ENCODE results near the gene SIL1.
"Not testable (repeated sequence)": the region's sequence is repeated elsewhere in the genome, so short reads cannot be mapped to it uniquely, and the experiment has no call there.

Gene SIL1

DNA sequence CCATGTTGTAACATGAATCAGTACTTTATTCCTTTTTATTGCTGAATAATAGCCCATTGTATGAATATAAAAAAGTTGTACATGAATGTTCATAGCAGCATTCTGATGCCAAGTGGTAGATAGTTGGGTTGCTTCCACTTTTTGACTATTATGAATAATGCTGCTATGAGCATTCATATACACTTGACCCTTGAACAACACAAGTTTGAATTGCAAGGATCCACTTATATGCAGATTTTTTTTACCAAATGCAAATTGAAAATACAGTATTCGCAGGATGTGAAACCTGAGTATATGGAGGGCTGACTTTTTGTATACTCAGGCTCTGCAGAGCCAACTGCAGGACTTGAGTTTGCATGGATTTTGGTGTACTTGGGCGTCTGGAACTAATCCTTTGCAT is 14.7 kb upstream of the SIL1 start:
- Mint-ChIP-seq H3K27ac (no peak overlapping the region), H3K36me3 (no peaks in the 10 kb centered on the region), H3K27me3 (no peaks in the 10 kb centered on the region), H3K4me3 (no peak overlapping the region), H3K4me1 (peaks cover 4% of the 10 kb centered on the region), H3K9me3 (no peaks in the 10 kb centered on the region)

DNA sequence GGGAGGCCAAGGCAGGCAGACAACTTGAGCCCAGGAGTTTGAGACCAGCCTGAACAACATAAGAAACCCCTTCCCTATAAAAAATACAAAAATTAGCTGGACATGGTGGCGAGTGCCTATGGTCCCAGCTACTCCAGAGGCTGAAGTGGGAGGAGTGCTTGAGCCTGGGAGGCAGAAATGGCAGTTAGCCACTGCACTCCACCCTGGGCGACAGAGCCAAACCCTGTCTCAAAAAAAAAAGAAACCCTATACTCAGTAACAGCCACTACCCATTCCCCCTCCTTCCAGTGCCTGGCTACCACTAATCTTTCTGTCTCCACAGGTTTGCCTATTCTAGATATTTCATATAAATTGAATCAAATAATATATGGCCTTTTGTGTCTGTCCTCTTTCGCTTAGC is 14.3 kb upstream of the SIL1 start:
- H3K36me3 Mint-ChIP-seq, result no peaks in the 10 kb centered on the region
- no peaks in the 10 kb centered on the region for H3K27me3 Mint-ChIP-seq
- H3K4me1 Mint-ChIP-seq, result peaks cover 4% of the 10 kb centered on the region
- no peak overlapping the region for H3K4me3 Mint-ChIP-seq
- no peaks in the 10 kb centered on the region for H3K9me3 Mint-ChIP-seq
- H3K27ac Mint-ChIP-seq, result no peak overlapping the region

DNA sequence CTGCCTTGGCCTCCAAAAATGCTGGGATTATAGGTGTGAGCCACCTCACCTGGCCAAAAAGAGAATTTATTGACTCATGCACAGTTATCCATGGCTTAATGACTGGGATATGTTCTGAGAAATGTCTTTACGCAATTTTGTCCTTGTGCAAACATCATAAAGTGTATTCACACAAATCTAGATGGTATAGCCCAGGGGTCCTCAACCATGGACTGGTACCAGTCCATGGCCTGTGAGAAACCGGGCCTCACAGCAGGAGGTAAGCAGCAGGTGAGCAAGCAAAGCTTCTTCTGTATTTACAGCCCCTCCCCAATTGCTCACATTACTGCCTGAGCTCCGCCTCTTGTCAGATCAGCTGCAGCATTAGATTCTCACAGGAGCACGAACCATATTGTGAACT is 12.4 kb upstream of the SIL1 start:
- no peak overlapping the region for H3K4me3 Mint-ChIP-seq
- H3K27ac Mint-ChIP-seq, result no peak overlapping the region
- peaks cover 4% of the 10 kb centered on the region for H3K4me1 Mint-ChIP-seq
- H3K9me3 Mint-ChIP-seq, result no peaks in the 10 kb centered on the region
- H3K36me3 Mint-ChIP-seq, result no peaks in the 10 kb centered on the region
- no peaks in the 10 kb centered on the region for H3K27me3 Mint-ChIP-seq

DNA sequence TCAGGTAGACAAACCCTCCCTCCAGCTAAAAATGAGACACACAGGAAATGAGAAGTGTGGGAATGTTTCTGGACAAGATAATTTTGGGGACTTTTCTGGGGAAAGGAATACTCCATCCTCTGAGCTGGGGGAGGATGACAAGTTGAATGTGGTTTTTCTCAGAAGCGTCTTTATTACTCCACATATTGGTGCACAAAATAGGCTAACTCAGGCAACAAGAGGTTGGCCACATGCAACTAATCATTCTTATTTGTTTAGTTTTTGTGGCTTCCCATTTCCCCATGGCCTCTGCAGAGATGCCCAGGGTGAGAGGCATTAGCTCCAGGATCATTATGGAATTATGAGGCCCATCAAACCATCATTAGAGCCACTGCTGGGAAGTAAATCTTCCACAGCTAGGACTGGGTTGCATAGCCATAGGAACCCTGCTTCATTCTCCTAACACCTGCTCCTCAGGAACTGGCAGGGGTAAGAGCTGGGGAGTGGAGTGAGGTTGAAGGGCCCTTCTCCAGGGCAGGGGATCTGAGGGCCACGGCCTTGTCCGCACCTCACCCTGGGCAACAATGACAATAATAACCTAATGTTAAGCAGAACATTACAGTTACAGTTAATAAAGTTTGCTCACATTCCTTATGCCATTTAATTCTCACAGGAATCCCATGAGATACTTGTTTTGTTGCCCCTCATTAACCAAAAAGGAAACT is 9.3 kb upstream of the SIL1 start:
- Mint-ChIP-seq H3K4me3 (no peak overlapping the region), H3K27me3 (peaks cover 1% of the 10 kb centered on the region), H3K4me1 (no peaks in the 10 kb centered on the region), H3K27ac (no peak overlapping the region), H3K36me3 (no peaks in the 10 kb centered on the region), H3K9me3 (no peaks in the 10 kb centered on the region)

DNA sequence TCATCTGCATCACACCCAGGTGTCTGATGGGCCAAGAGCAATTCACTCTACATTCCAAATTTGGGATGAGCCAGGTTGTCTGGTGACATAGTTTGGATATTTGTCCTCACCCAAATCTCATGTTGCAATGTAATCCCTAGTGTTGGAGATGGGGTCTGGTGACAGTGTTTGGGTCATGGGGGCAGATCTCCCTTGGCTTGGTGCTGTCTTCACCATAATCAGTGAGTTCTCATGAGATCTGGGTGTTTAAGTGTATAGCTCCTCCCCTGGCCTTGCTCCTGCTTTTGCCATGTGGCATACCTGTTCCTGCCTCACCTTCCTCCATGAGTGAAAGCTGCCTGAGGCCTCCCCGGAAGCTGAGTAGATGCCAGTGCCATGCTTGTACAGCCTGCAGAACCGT is 7.4 kb upstream of the SIL1 start:
- H3K27me3 Mint-ChIP-seq, result peaks cover 1% of the 10 kb centered on the region
- H3K36me3 Mint-ChIP-seq, result no peaks in the 10 kb centered on the region
- no peak overlapping the region for H3K27ac Mint-ChIP-seq
- H3K4me3 Mint-ChIP-seq, result no peak overlapping the region
- no peaks in the 10 kb centered on the region for H3K9me3 Mint-ChIP-seq
- no peaks in the 10 kb centered on the region for H3K4me1 Mint-ChIP-seq

DNA sequence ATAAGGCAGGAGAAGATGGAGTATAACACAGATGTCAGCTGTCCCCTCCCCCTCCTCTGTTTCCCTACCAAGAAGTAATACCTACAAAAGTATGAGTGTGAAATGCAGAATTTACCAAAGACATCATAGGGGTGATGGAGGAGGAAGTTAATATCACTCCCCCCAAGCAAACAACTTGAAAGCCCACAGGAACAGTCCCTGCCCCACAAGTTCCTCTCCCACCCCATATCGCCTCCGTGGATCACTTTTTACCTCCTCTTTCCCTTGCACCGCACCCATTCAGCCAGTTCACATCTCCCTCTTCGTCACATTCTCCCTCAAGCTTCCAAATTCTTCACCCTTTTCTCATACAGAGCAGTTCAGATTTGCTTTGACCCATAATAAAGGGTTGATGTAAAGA is 7.0 kb upstream of the SIL1 start:
- no peaks in the 10 kb centered on the region for H3K36me3 Mint-ChIP-seq
- H3K27me3 Mint-ChIP-seq, result peaks cover 1% of the 10 kb centered on the region
- no peaks in the 10 kb centered on the region for H3K9me3 Mint-ChIP-seq
- no peak overlapping the region for H3K27ac Mint-ChIP-seq
- H3K4me3 Mint-ChIP-seq, result no peak overlapping the region
- no peaks in the 10 kb centered on the region for H3K4me1 Mint-ChIP-seq

DNA sequence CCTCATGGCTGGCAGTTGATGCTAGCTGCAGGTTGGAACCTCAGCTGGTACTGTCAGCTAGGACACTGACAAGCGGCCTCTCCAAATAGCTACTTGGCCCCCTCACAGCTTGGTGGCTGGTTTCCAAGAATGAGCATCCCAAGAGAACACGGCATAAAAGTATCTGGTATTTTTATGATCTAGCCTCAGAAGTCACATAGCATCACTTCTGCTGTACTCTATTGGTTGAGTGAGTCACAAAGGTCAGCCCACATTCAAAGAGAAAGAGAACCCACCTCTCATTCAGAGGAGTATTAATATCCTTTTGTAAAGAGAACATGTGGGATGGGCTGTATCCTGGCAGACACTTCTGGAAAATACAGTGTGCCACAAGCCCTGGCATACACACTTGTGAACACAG is 6.0 kb upstream of the SIL1 start:
- no peaks in the 10 kb centered on the region for H3K36me3 Mint-ChIP-seq
- H3K27me3 Mint-ChIP-seq, result peaks cover 1% of the 10 kb centered on the region
- no peaks in the 10 kb centered on the region for H3K4me1 Mint-ChIP-seq
- no peak overlapping the region for H3K27ac Mint-ChIP-seq
- no peaks in the 10 kb centered on the region for H3K9me3 Mint-ChIP-seq
- H3K4me3 Mint-ChIP-seq, result no peak overlapping the region

DNA sequence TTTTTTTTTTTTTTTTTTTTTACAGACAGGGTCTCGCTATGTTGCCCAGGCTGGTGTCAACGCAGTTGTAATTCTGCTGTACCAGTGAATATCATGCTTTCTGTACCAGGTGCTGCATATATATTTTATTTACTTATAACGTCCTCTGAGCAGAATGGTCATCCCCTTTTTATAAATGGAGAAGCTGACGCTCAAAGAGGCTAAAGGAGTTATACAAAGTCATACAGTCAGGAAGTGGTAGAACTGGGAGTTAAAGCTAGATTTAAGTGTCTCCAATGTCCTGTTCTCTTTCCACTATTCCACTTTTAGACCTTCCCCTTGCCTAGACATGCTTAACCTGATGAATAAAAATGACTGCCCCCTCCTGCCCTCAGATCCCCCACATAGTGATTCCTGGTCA is 1.2 kb upstream of the SIL1 start:
- H3K27ac Mint-ChIP-seq, result no peak overlapping the region
- peaks cover 1% of the 10 kb centered on the region for H3K36me3 Mint-ChIP-seq
- H3K9me3 Mint-ChIP-seq, result no peaks in the 10 kb centered on the region
- no peak overlapping the region for H3K4me3 Mint-ChIP-seq
- peaks cover 25% of the 10 kb centered on the region for H3K4me1 Mint-ChIP-seq
- no peaks in the 10 kb centered on the region for H3K27me3 Mint-ChIP-seq

DNA sequence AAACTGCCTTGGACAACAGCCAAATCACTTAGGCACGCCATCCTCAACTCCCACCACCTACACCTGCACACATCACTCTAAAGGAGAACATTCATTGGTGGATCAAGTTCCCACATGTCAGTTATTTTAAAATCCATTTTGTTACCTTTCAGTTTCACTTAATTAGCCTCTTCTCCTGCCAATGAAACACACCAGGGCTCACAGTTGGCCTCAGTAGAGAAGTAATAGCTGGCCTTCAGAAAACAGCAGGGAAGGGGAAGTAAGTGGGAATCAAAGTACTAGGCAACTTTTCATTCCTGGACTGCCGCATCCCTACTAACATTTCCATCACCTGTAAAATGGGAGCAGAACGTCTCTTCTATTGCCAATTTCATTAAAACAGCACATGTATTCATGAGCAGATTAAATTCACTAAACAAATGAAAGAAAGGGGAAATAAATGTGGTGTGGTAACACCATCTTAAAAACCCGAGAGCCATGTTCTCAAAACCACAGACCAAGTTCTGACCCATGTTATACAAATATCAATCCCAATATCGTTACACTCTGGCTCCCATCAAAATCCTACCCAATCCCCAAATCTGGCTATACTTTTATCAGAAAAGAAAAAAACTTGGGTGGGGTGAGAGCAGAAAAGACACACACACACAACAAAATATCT is 1.7 kb downstream of the SIL1 start:
- H3K9me3 Mint-ChIP-seq, result no peaks in the 10 kb centered on the region
- H3K27ac Mint-ChIP-seq, result peak overlapping the region; percentile 4
- H3K4me1 Mint-ChIP-seq, result peaks cover 33% of the 10 kb centered on the region
- peak overlapping the region; percentile 95 for H3K4me3 Mint-ChIP-seq
- H3K36me3 Mint-ChIP-seq, result peaks cover 8% of the 10 kb centered on the region
- no peaks in the 10 kb centered on the region for H3K27me3 Mint-ChIP-seq

DNA sequence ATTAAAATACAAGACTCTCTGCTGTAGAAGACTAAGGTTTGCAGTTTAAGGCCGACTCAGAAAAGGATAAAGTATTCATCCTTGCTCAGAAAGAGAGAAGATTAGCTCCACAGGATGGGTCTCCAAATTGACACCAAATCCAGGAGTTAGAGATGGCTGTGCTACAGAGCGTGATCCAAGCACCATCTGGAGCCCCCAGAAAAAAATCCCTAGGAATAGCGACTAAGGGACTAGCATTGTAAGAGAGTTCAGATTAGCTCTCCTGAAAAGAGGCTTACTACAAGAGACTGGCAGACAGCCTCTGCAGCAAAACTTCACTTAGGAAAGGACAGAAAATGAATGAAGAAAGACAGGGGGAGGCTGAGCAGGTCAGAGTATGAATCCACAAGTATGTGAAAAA is 3.7 kb downstream of the SIL1 start:
- Mint-ChIP-seq H3K4me1 (peaks cover 41% of the 10 kb centered on the region), H3K9me3 (no peaks in the 10 kb centered on the region), H3K27me3 (no peaks in the 10 kb centered on the region), H3K36me3 (peaks cover 8% of the 10 kb centered on the region), H3K27ac (no peak overlapping the region), H3K4me3 (no peak overlapping the region)

DNA sequence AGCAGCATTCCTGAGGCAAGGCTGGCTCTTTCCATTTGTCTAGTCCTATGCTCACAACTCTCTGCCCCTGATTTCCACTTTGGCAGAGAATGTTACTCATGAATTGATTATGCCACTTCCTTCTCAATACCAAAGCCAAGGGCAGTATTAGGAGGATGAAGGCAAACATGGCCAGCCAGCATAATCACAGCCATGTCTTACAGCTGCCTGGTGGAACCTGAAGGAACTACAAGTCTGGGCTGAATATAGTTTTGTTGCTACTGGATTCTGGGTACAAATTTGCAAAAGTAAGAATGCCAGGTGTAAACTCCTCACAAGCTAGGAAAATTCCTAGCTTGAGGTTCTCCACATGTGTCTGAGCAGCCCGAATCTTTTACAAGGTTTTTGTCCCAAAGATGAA is 4.2 kb downstream of the SIL1 start:
- H3K4me1 Mint-ChIP-seq, result peaks cover 41% of the 10 kb centered on the region
- no peaks in the 10 kb centered on the region for H3K9me3 Mint-ChIP-seq
- no peak overlapping the region for H3K27ac Mint-ChIP-seq

DNA sequence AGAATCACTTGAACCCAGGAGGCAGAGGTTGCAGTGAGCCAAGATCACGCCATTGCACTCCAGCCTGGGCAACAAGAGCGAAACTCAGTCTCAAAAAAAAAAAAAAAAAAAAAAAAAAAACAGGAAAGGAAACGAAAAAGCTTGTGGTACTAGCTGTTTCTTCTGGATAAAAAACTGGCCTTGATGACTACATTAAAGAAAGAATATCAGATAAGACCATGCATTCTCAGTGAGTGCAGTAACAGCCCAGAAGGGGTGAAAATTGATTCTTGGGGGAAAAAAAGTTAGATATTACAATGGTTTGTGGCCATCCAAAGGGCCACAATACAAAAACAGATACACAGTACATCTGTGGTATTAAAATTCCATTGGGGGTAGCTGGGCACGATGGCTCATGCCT is 5.3 kb downstream of the SIL1 start:
- Mint-ChIP-seq H3K36me3 (peaks cover 11% of the 10 kb centered on the region), H3K27ac (peak overlapping the region; percentile 46), H3K4me1 (peaks cover 36% of the 10 kb centered on the region)
- not testable (repeated sequence) for H3K9me3 Mint-ChIP-seq, H3K27me3 Mint-ChIP-seq, H3K4me3 Mint-ChIP-seq

More for the DNA sequence above, 4.2 kb downstream of the SIL1 start:
- Mint-ChIP-seq H3K4me3 (no peak overlapping the region), H3K27me3 (no peaks in the 10 kb centered on the region), H3K36me3 (peaks cover 8% of the 10 kb centered on the region)

DNA sequence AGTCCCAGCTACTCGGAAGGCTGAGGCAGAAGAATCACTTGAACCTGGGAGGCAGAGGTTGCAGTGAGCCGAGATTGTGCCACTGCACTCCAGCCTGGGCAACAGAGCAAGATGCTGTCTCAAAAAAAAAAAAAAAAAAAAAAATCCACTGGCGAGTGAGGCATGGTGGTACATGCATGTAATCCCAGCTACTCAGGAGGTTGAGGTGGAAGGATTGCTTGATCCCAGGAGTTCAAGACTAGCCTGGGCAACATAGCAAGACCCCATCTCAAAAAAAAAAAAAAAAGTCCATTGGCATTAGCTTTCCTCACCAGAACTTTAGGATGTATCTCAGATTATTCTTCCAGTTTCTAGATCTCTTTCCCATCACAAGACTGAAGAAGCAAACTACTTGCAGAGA is 6.2 kb downstream of the SIL1 start:
- H3K9me3 Mint-ChIP-seq, H3K27ac Mint-ChIP-seq, H3K27me3 Mint-ChIP-seq, H3K4me3 Mint-ChIP-seq: not testable (repeated sequence)
- Mint-ChIP-seq H3K36me3 (peaks cover 15% of the 10 kb centered on the region), H3K4me1 (peaks cover 28% of the 10 kb centered on the region)

DNA sequence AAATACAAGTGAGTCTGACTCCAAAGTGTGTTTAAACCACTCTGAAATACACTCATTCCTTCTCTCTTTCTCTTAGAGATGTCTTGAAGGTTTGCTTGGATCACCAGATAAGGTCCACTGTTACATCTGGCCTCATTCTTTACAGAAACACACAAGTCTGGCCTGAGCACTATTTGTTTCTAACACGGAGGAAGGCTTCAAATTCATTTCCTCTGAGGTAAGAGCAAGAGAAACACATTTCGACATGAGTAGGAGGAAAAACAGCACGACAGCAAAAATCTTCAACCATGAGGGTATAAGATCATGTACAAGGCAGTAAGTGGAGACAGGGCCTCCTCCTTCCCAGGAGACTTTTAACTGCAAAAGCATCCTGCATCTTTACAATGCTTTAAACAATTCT is 8.0 kb downstream of the SIL1 start:
- H3K27ac Mint-ChIP-seq, result no peak overlapping the region
- H3K9me3 Mint-ChIP-seq, result no peaks in the 10 kb centered on the region
- peaks cover 16% of the 10 kb centered on the region for H3K36me3 Mint-ChIP-seq
- peaks cover 24% of the 10 kb centered on the region for H3K4me1 Mint-ChIP-seq
- no peaks in the 10 kb centered on the region for H3K27me3 Mint-ChIP-seq
- H3K4me3 Mint-ChIP-seq, result no peak overlapping the region

DNA sequence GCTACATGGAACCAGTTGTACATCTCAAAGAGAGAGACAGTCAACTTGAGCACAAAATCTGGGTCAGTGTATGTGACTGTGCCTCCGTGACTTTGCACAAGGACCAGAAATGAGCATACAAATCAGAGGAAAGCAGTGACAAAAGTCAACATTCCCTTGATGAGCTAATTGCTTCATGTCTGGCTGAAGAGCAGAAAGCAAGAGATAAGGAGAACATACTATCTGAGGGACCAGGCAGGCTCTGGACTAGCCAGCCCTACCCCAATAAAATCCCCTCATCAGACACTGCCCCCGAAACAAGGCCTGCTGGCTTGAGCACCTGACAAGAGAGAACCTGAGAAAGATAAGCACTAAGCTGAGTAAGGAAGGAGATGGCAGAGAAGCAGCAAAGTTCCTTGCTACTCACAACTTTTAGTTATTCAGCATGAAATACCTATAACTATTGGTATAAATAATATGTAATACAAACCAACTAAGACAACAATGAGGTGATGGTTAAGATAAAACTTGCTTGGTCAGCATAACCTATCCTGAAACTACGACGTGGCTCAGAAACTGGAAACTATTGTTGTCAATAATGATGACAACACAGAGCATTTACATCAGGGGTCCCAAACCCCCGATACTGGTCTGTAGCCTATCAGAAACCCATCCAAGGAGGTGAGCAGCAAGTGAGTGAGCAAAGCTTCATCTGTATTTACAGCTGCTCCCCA is 9.5 kb downstream of the SIL1 start:
- Mint-ChIP-seq H3K4me3 (no peak overlapping the region), H3K27ac (no peak overlapping the region), H3K9me3 (no peaks in the 10 kb centered on the region), H3K4me1 (peaks cover 21% of the 10 kb centered on the region), H3K27me3 (no peaks in the 10 kb centered on the region), H3K36me3 (peaks cover 15% of the 10 kb centered on the region)

DNA sequence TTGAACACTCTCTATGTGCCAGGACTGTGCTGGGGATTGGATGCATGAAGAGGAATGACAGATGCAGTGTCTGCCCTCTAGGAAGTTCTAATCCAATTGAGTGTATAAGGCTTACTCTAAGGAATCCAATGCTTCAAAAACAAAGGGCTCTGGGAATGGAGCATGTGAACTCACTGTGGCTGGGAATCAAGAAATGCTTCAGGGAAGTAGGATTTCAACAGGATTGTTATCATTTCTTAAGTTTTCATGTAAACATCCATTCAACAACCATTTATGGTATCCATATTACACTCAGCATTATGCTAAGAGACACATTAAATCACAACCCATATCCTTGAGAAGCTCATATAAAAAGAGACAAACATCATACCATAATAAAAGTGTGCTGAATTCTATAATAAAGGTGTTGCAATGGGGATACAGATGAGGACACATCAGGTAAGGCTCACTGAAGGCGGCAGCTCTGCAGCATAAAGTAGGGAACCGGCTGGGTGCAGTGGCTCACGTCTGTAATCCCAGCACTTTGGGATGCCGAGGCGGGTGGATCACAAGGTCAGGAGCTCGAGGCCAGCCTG is 11.3 kb downstream of the SIL1 start:
- Mint-ChIP-seq H3K27ac (no peak overlapping the region), H3K36me3 (peaks cover 12% of the 10 kb centered on the region), H3K4me1 (peaks cover 18% of the 10 kb centered on the region), H3K9me3 (no peaks in the 10 kb centered on the region), H3K27me3 (no peaks in the 10 kb centered on the region), H3K4me3 (no peak overlapping the region)

Measured in activated naive CD4-positive, alpha-beta T cell treated with anti-CD3 and anti-CD28 coated beads, Interleukin-2, amount 50 U/mL, for 24 hours (primary cell).